Choroid plexus epithelial cell (primary cell): ENCODE results near the gene FLACC1.

Experiments
- DNase-seq: peaks from one replicate; pipeline ENCODE4 v3.0.0-alpha.2; 2010; ENCODE audit warnings: low read depth
- H3K4me3 ChIP-seq: 2 replicates; pipeline ENCODE4 v1.5.1; 2011; ENCODE audit warnings: low read depth, mild to moderate bottlenecking, control low read depth, low read length, moderate library complexity
- CTCF ChIP-seq: conservative IDR thresholded peaks from 2 replicates; pipeline ENCODE4 v1.5.1; 2011; ENCODE audit warnings: low read depth, mild to moderate bottlenecking, control low read depth, inconsistent platforms, low read length, moderate library complexity

The FLACC1 gene

GRCh38 chr2:201363857-201364560 is 6.9 kb upstream of the FLACC1 start:
- peak; percentile 85 for TF ChIP-seq CTCF
- no peak overlapping the region for H3K4me3 ChIP-seq
- peak; percentile 81 for DNase-seq

GRCh38 chr2:201362396-201362795 is 5.3 kb upstream of the FLACC1 start:
- H3K4me3 ChIP-seq, result no peak overlapping the region
- no peak for DNase-seq
- no peak for TF ChIP-seq CTCF

- H3K4me3 ChIP-seq, result no peak overlapping the region
- TF ChIP-seq CTCF, result no peak
- DNase-seq, result no peak
These were observed 4.1 kb upstream of the FLACC1 start for GRCh38 chr2:201361078-201361733.

GRCh38 chr2:201360256-201360655 is 3.1 kb upstream of the FLACC1 start:
- DNase-seq, result no peak
- no peak for TF ChIP-seq CTCF
- no peak overlapping the region for H3K4me3 ChIP-seq

GRCh38 chr2:201358684-201359083 is 1.5 kb upstream of the FLACC1 start:
- no peak overlapping the region for H3K4me3 ChIP-seq
- DNase-seq, result peak; percentile 81
- no peak for TF ChIP-seq CTCF

GRCh38 chr2:201353116-201353515 is 4.0 kb downstream of the FLACC1 start:
- H3K4me3 ChIP-seq, result no peak overlapping the region
- DNase-seq, result no peak
- TF ChIP-seq CTCF, result no peak

GRCh38 chr2:201350879-201351278 is 6.3 kb downstream of the FLACC1 start:
- no peak for TF ChIP-seq CTCF
- no peak for DNase-seq
- no peak overlapping the region for H3K4me3 ChIP-seq
